GM12864 (cell line): Measurements from ENCODE around the gene NID1.

Experiments
- DNase-seq: peaks from one replicate; pipeline ENCODE4 v3.0.0-alpha.2; 2011; ENCODE audit warnings: low read depth
- H3K4me3 ChIP-seq: 2 replicates; pipeline ENCODE4 v1.5.1; 2011; ENCODE audit warnings: mild to moderate bottlenecking, low read depth, low read length, control low read depth
- TF ChIP-seq, protein P1 (sequence below): IDR thresholded peaks from 2 replicates; pipeline ENCODE4 v1.5.1; 2011; ENCODE audit warnings: low read depth, mild to moderate bottlenecking, moderate library complexity, low read length, control low read depth, inconsistent platforms; ENCODE audit errors: missing control alignments

NID1 gene

GRCh38 chr1:235990330-235990795 lies 74.5 kb downstream of the NID1 start:
- TF ChIP-seq, protein P1, sequence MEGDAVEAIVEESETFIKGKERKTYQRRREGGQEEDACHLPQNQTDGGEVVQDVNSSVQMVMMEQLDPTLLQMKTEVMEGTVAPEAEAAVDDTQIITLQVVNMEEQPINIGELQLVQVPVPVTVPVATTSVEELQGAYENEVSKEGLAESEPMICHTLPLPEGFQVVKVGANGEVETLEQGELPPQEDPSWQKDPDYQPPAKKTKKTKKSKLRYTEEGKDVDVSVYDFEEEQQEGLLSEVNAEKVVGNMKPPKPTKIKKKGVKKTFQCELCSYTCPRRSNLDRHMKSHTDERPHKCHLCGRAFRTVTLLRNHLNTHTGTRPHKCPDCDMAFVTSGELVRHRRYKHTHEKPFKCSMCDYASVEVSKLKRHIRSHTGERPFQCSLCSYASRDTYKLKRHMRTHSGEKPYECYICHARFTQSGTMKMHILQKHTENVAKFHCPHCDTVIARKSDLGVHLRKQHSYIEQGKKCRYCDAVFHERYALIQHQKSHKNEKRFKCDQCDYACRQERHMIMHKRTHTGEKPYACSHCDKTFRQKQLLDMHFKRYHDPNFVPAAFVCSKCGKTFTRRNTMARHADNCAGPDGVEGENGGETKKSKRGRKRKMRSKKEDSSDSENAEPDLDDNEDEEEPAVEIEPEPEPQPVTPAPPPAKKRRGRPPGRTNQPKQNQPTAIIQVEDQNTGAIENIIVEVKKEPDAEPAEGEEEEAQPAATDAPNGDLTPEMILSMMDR: no peak
- H3K4me3 ChIP-seq: no peak overlapping the region
- DNase-seq: no peak

GRCh38 chr1:235989105-235989504 lies 75.8 kb downstream of the NID1 start:
- H3K4me3 ChIP-seq: no peak overlapping the region
- TF ChIP-seq, protein P1: no peak
- no peak for DNase-seq

DNA sequence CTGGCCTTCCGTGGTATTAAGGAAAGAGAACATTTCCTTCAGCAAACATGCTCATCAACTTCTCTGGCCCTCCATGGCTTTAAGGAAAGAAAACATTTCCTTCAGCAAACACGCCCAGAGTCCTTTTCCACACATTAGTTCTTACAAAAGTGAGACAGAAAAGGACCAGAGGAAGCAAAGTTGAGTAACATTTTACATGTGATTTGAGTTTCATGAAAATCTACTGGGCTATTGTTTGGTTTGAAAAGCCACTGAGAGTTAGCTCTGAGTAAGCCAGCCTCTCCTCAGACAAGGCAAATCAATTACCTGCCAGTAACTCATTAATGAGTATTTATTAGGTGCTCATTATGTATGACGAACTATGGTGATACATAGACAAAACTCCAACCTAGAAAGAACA lies 78.0 kb downstream of the NID1 start:
- DNase-seq: no peak
- TF ChIP-seq, protein P1: no peak
- no peak overlapping the region for H3K4me3 ChIP-seq

GRCh38 chr1:235984041-235984825 lies 80.7 kb downstream of the NID1 start:
- DNase-seq: no peak
- H3K4me3 ChIP-seq: no peak overlapping the region
- TF ChIP-seq, protein P1: no peak

DNA sequence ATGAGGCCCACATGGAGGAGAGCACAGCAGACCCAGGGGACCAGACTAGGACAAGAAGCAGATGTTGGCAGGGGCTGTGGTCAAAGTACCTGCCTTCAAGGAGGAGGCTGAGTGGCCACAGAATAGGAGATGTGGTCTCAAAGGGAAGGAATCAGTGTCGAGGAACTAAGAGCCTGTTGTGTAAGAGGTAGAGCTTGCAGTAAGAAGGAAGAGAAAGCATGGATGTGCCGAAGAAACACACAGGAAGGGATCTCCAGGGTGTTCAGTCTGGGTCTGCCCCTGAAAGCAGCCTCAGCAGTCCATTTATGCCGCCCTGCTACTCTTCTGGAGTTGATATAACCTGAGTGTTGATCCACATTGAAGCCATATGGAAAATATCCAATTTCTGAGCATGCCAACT lies 83.9 kb downstream of the NID1 start:
- no peak for DNase-seq
- TF ChIP-seq, protein P1: no peak
- no peak overlapping the region for H3K4me3 ChIP-seq

DNA sequence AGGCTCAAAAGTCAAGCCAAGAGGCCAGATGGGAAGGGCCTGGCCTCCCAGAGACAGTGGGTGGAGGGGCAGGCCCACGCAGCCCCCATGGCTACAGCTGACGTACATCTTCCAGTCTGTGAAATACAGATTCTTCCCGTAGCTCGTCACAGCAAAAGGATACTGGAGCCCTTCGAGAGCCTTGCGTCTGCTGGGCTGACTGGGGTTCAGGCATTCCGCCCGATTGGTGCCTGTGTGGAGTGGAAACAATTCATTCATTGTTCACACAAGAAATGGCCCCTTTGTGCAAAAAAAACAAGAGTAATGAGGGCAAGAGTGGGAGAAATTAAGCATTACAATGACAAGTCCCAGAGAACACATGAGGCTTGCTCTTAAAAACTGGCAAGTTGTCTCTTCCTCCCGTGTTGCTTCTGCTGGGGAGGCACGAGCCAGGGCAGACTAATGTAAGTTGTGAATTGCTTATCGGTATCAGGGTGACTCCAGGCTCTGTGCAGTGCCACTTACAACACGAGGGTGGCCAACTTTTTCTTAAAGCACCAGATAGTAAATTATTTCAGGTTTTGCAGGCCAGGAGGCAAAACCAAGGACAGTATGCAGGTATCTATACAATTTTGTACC lies 85.1 kb downstream of the NID1 start:
- TF ChIP-seq, protein P1: no peak
- no peak overlapping the region for H3K4me3 ChIP-seq
- DNase-seq: no peak
